A549 treated with AZD9567 at 1 μM for 4 hours (cell line): ENCODE measurements around the gene BTBD7. TPM values are rescaled to one million over a fixed set of nuclear protein-coding genes. Genes with fewer than 3 reads are reported as not detected.

Source experiments
- total RNA-seq: library from RNA; stranded (reverse); fragments of 200-300 nt; extraction: Qiagen RNA extraction; gene quantifications from 5 replicates; pipeline ENCODE4 v1.2.3, GENCODE V29; 2022; ENCODE audit not compliant: insufficient read depth

The BTBD7 gene
- total RNA-seq: 10.0 to 21.1 TPM (median 12.0 TPM) in 5 replicates

GRCh38 chr14:93332853-93333630 lies at the start of gene BTBD7:
TSS of gene BTBD7 (minus strand) at chr14:93333036. CDS start at chr14:93296051, 36,985 bp downstream.

GRCh38 chr14:93346926-93347721 lies 14.3 kb upstream of the BTBD7 start, which contains the start of gene COX8C:
TSS of gene COX8C (plus strand) at chr14:93347182. CDS start at chr14:93347269, 87 bp downstream.

GRCh38 chr14:93206793-93207467 lies 125.9 kb downstream of the BTBD7 start, which contains the start of the genes GON7 and UBR7:
TSS of gene GON7 (minus strand) at chr14:93207065. CDS start at chr14:93207037, 28 bp downstream.
TSS of gene UBR7 (plus strand) at chr14:93207256. CDS start at chr14:93207292, 36 bp downstream.

Other genes with a start within 250 kb of the BTBD7 start
- gene ITPK1, start 217.1 kb downstream of the BTBD7 start, total RNA-seq: 51.4 to 64.6 TPM (median 56.4 TPM) in 5 replicates
- gene MOAP1, start 148.1 kb downstream of the BTBD7 start, total RNA-seq: 11.6 to 15.6 TPM (median 14.7 TPM) in 5 replicates
- 24.4 to 35.3 TPM (median 34.2 TPM) in 5 replicates for gene LYSET, start 147.7 kb downstream of the BTBD7 start, total RNA-seq
- gene GON7, start 126.0 kb downstream of the BTBD7 start, total RNA-seq: 13.3 to 16.4 TPM (median 15.8 TPM) in 5 replicates
- gene UBR7, start 125.8 kb downstream of the BTBD7 start, total RNA-seq: 23.6 to 38.7 TPM (median 25.9 TPM) in 5 replicates
- gene COX8C, start 14.1 kb upstream of the BTBD7 start, total RNA-seq: not detected in 5 replicates
- gene UNC79, start 97.9 kb upstream of the BTBD7 start, total RNA-seq: 0.01 to 0.03 TPM (median 0.02 TPM) in 3 of 5 replicates, not detected in the others